IPS-20b (cell line): ENCODE data around the gene SPTAN1.

Experiments used
- H3K27ac ChIP-seq: one replicate; pipeline ENCODE4 v1.5.1; 2013; ENCODE audit warnings: low read length
- H3K27me3 ChIP-seq: 2 replicates; pipeline ENCODE4 v1.6.1; 2013; ENCODE audit warnings: mild to moderate bottlenecking, low read length, inconsistent platforms; ENCODE audit not compliant: insufficient read depth
- H3K36me3 ChIP-seq: 2 replicates; pipeline ENCODE4 v1.6.1; 2013; ENCODE audit warnings: low read depth, mild to moderate bottlenecking, inconsistent platforms, low read length, moderate library complexity; ENCODE audit not compliant: insufficient read depth
- H3K4me1 ChIP-seq: 2 replicates; pipeline ENCODE4 v1.6.1; 2013; ENCODE audit warnings: mild to moderate bottlenecking, control low read depth, inconsistent platforms, low read length, moderate library complexity; ENCODE audit not compliant: insufficient read depth
- H3K4me3 ChIP-seq: 2 replicates; pipeline ENCODE4 v1.5.1; 2013; ENCODE audit warnings: mild to moderate bottlenecking, low read length, inconsistent platforms
- H3K9ac ChIP-seq: 2 replicates; pipeline ENCODE4 v1.6.1; 2013; ENCODE audit warnings: low read depth, mild to moderate bottlenecking, inconsistent platforms, low read length, moderate library complexity
- H3K9me3 ChIP-seq: 2 replicates; pipeline ENCODE4 v1.6.1; 2013; ENCODE audit warnings: mild to moderate bottlenecking, low read depth, low read length, inconsistent platforms; ENCODE audit not compliant: insufficient read depth

The SPTAN1 gene

GRCh38 chr9:128611600-128612394 lies 59.4 kb downstream of the SPTAN1 start:
- Histone ChIP-seq H3K4me1 (no peaks in the 10 kb centered on the region), H3K36me3 (peaks cover 99% of the 10 kb centered on the region), H3K27ac (no peak overlapping the region)

GRCh38 chr9:128614728-128615127 lies 62.3 kb downstream of the SPTAN1 start:
- no peaks in the 10 kb centered on the region for H3K27me3 ChIP-seq
- no peak overlapping the region for H3K27ac ChIP-seq
- H3K9ac ChIP-seq: no peak overlapping the region
- H3K4me3 ChIP-seq: no peak overlapping the region
- no peaks in the 10 kb centered on the region for H3K4me1 ChIP-seq
- H3K36me3 ChIP-seq: peaks cover 97% of the 10 kb centered on the region
- H3K9me3 ChIP-seq: no peaks in the 10 kb centered on the region

More at GRCh38 chr9:128611600-128612394, 59.4 kb downstream of the SPTAN1 start:
- no peaks in the 10 kb centered on the region for H3K9me3 ChIP-seq
- H3K9ac ChIP-seq: no peak overlapping the region
- H3K27me3 ChIP-seq: no peaks in the 10 kb centered on the region
- H3K4me3 ChIP-seq: no peak overlapping the region

DNA sequence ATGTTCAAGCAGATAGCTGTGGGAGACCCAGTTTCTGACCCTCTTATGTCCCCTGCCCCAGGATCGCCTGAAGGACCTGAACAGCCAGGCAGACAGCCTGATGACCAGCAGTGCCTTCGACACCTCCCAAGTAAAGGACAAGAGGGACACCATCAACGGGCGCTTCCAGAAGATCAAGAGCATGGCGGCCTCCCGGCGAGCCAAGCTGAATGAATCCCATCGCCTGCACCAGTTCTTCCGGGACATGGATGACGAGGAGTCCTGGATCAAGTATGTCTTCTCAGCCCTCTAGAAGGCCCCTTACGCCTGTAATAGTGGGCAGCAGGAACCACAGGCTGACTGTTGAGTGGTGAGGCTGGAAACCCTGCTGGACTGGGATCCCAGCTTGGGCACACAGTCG lies 63.2 kb downstream of the SPTAN1 start:
- H3K27ac ChIP-seq: no peak overlapping the region
- no peaks in the 10 kb centered on the region for H3K27me3 ChIP-seq
- no peak overlapping the region for H3K9ac ChIP-seq
- no peak overlapping the region for H3K4me3 ChIP-seq
- H3K36me3 ChIP-seq: peaks cover 96% of the 10 kb centered on the region
- no peaks in the 10 kb centered on the region for H3K4me1 ChIP-seq
- no peaks in the 10 kb centered on the region for H3K9me3 ChIP-seq

DNA sequence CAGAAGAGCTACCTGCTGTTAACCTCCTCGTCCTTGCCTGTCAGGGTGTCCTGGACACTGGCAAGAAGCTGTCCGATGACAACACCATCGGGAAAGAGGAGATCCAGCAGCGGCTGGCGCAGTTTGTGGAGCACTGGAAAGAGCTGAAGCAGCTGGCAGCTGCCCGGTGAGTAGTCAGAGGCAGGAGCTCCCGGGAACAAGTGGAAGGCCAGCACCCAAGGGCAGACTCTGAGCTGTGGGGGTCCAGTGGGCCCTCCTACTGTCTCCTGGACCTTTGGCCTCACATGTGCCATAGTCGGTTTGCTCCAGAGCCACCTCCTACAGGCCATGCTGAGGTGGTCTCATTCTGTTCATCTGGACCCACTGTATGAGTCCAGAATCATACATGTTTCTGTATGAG lies 65.6 kb downstream of the SPTAN1 start:
- no peak overlapping the region for H3K9ac ChIP-seq
- H3K27me3 ChIP-seq: no peaks in the 10 kb centered on the region
- H3K4me3 ChIP-seq: no peak overlapping the region
- H3K27ac ChIP-seq: no peak overlapping the region
- peaks cover 92% of the 10 kb centered on the region for H3K36me3 ChIP-seq
- H3K9me3 ChIP-seq: no peaks in the 10 kb centered on the region
- no peaks in the 10 kb centered on the region for H3K4me1 ChIP-seq

DNA sequence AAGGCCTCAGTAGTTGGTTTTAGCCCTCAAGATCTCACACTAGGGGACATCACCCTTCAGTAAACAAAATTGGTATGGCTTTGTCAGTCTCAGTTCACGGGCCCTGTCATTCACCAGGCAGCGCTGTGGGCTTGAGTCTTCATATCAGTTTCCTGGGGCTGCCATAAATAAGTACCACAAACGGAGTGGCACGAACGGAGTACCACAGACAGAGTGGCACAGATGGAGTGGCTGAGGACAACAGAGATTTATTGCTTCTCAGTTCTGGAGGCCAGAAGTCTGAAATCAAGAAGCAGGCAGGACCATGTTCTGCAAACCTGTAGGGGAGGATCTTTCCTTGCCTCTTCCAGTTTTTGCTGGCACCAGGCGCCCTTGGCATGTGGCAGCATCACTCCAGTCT lies 66.7 kb downstream of the SPTAN1 start:
- H3K4me3 ChIP-seq: no peak overlapping the region
- peaks cover 83% of the 10 kb centered on the region for H3K36me3 ChIP-seq

DNA sequence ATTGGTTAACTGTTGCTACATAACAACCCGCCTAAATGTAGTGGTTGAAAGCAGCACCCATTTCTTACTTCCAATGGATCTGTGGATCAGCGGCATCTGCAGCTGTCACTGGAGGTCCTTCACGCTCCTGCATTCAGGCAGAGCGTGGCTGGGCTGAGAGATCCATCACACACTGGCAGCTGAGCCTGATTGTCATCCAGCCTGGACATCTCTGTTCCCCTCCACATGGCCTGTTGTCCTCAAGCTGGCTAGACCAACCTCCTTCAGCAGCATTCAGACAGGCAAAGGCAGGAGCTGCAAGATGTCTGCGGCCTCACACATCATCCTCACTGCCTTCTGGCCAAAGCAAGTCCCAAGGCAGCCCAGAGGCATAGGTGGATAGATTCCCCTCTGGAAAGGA lies 67.4 kb downstream of the SPTAN1 start:
- H3K9ac ChIP-seq: no peak overlapping the region
- H3K4me3 ChIP-seq: no peak overlapping the region
- no peaks in the 10 kb centered on the region for H3K27me3 ChIP-seq
- no peak overlapping the region for H3K27ac ChIP-seq
- H3K36me3 ChIP-seq: peaks cover 83% of the 10 kb centered on the region
- H3K4me1 ChIP-seq: no peaks in the 10 kb centered on the region
- no peaks in the 10 kb centered on the region for H3K9me3 ChIP-seq

More for the DNA sequence above, 66.7 kb downstream of the SPTAN1 start:
- Histone ChIP-seq H3K9ac (no peak overlapping the region), H3K9me3 (no peaks in the 10 kb centered on the region), H3K4me1 (no peaks in the 10 kb centered on the region), H3K27ac (no peak overlapping the region), H3K27me3 (no peaks in the 10 kb centered on the region)

DNA sequence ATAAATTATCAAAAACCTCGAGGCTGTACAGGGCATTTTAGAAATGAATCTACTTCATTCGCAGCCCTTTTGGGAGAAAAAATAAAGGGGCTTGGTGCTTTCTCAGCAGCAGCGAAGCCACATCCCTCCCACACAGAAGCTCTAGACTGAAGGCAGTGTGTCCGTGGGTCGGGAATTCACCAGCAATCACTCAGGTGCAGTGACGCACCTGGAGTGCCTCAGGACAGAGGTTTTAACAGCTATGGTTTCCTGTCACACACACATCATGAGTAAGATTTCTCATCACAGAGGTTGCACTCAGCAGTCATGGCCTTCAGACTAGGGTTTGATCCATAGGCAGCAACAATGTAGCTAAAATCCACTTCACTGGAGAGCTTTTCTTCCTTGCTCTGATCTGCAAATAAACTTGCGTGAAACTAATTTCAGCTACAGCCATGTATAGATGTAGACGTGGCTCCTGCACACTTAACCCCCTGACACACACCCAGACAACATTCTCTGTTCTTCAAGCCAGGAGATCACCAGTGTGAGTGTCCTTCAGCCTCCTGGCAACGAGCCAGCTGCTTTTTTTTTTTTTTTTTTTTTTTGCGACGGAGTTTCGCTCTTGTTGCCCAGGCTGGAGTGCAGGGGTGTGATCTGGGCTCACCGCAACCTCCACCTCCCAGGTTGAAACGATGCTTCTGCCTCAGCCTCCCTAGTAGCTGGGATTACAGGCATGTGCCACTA lies 69.5 kb downstream of the SPTAN1 start:
- Histone ChIP-seq H3K27ac (no peak overlapping the region), H3K4me1 (no peaks in the 10 kb centered on the region), H3K36me3 (peaks cover 83% of the 10 kb centered on the region), H3K4me3 (no peak overlapping the region), H3K9ac (no peak overlapping the region), H3K9me3 (no peaks in the 10 kb centered on the region), H3K27me3 (no peaks in the 10 kb centered on the region)

DNA sequence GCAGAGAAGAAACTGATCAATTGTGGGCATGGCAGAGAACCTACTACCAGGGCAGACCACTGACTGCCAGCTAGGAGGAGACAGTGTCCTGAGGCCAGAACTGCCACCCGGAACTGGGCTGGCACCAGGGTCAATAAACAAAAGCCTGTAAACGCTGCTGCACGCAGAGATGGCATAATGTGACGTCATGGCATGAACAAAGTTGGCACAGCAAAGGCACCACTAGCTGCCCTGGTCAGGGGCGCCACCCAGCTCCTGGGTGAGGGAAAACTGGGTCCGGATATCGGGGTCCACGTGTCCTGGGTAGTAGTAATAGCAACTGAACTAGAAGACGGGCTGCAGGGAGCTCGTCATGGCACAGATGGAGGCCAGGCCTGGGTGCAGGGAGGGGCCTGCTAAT lies 72.2 kb downstream of the SPTAN1 start:
- peaks cover 77% of the 10 kb centered on the region for H3K36me3 ChIP-seq

GRCh38 chr9:128625391-128626146 lies 73.2 kb downstream of the SPTAN1 start:
- Histone ChIP-seq H3K27me3 (no peaks in the 10 kb centered on the region), H3K4me1 (no peaks in the 10 kb centered on the region), H3K36me3 (peaks cover 78% of the 10 kb centered on the region), H3K9me3 (no peaks in the 10 kb centered on the region), H3K9ac (no peak overlapping the region), H3K4me3 (no peak overlapping the region), H3K27ac (no peak overlapping the region)

More for the DNA sequence above, 72.2 kb downstream of the SPTAN1 start:
- H3K4me3 ChIP-seq: no peak overlapping the region
- no peaks in the 10 kb centered on the region for H3K9me3 ChIP-seq
- H3K4me1 ChIP-seq: no peaks in the 10 kb centered on the region
- H3K27ac ChIP-seq: no peak overlapping the region
- H3K9ac ChIP-seq: no peak overlapping the region
- no peaks in the 10 kb centered on the region for H3K27me3 ChIP-seq

DNA sequence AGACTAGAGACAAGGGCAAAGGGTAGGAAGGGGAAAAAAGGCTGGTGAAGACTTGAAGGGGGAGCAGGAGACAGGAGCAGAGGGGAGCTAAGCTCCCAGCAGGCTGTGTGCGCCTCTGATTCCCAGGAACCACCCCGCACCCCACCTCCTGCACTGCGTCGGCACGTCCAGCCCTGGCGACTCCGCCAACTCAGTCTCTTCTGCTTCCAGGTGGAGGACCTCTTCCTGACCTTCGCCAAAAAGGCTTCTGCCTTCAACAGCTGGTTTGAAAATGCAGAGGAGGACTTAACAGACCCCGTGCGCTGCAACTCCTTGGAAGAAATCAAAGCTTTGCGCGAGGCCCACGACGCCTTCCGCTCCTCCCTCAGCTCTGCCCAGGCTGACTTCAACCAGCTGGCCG lies 73.8 kb downstream of the SPTAN1 start:
- Histone ChIP-seq H3K4me3 (no peak overlapping the region), H3K27ac (no peak overlapping the region), H3K9me3 (no peaks in the 10 kb centered on the region), H3K36me3 (peaks cover 71% of the 10 kb centered on the region), H3K9ac (no peak overlapping the region), H3K4me1 (no peaks in the 10 kb centered on the region), H3K27me3 (no peaks in the 10 kb centered on the region)

- H3K9ac ChIP-seq: no peak overlapping the region
- H3K9me3 ChIP-seq: no peaks in the 10 kb centered on the region
- H3K4me1 ChIP-seq: no peaks in the 10 kb centered on the region
- H3K36me3 ChIP-seq: peaks cover 67% of the 10 kb centered on the region
- no peaks in the 10 kb centered on the region for H3K27me3 ChIP-seq
- no peak overlapping the region for H3K4me3 ChIP-seq
- H3K27ac ChIP-seq: no peak overlapping the region
Observed at GRCh38 chr9:128627127-128627715, 74.8 kb downstream of the SPTAN1 start.
